ENCODE data around the gene OR6C65.

Gene OR6C65

DNA sequence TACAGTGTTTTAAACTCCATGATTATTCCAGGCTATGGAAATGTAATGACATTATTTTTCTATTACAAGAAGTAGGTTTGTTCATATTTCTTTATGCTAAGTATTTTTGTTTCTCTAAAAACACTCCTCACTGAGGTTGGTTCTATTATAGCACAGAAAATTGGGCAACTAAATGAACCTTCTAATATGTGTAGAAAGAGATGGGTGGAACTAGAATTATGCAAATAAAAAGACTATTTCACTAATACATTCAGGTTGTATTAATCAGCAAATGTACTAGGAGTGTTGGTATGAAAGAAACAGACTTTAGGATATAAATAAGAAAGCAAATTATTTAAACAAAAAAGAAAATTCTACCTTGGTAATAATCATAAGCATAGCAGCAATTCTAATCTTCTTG lies 48.5 kb downstream of the OR6C65 start:
- DNase-seq: no peak

Data from NCI-H146 (cell line).